Progenitor cell of endocrine pancreas (in vitro differentiated cells): ENCODE measurements around the gene CEP63. TPM values are rescaled to one million over a fixed set of nuclear protein-coding genes. Genes with fewer than 3 reads are reported as not detected.
A peak's percentile ranks its signal among the peaks of the same experiment; 100 is the strongest.

Experiments
- DNase-seq: peaks from one replicate; pipeline ENCODE4 v3.0.0; 2021; ENCODE audit warnings: low spot score; ENCODE audit not compliant: unreplicated experiment
- H3K27ac Mint-ChIP-seq: 2 replicates; pipeline ENCODE4 v1.8.0; 2021; ENCODE audit warnings: mild to moderate bottlenecking, moderate library complexity, mixed read lengths
- H3K27me3 Mint-ChIP-seq: 2 replicates; pipeline ENCODE4 v1.8.0; 2021; ENCODE audit warnings: mixed read lengths
- H3K36me3 Mint-ChIP-seq: 2 replicates; pipeline ENCODE4 v1.8.0; 2022; ENCODE audit warnings: mixed read lengths; ENCODE audit not compliant: insufficient read depth
- H3K4me1 Mint-ChIP-seq: 2 replicates; pipeline ENCODE4 v1.8.0; 2021; ENCODE audit warnings: low read depth, mixed read lengths
- H3K4me3 Mint-ChIP-seq: 2 replicates; pipeline ENCODE4 v1.8.0; 2021; ENCODE audit warnings: low read depth, mild to moderate bottlenecking, moderate library complexity, mixed read lengths
- H3K9me3 Mint-ChIP-seq: 2 replicates; pipeline ENCODE4 v1.8.0; 2021; ENCODE audit warnings: low read depth, mixed read lengths
- CTCF ChIP-seq: fragments of 200-600 bp; sonication (generic); IDR thresholded peaks from one replicate; pipeline ENCODE4 v1.5.0; 2021; ENCODE audit warnings: antibody characterized with exemption, mild to moderate bottlenecking; ENCODE audit not compliant: unreplicated experiment
- total RNA-seq: library from RNA; stranded (reverse); gene quantifications from 2 replicates; pipeline ENCODE4 v1.2.1, GENCODE V29; 2021

CEP63 gene
- total RNA-seq, 1 donor from 2014 or later, result 25.7 TPM

GRCh38 chr3:134597390-134597970, 111.6 kb downstream of the CEP63 start:
- Mint-ChIP-seq H3K9me3 (no peaks in the 10 kb centered on the region), H3K27me3 (peaks cover 18% of the 10 kb centered on the region), H3K36me3 (no peaks in the 10 kb centered on the region), H3K4me1 (peaks cover 15% of the 10 kb centered on the region), H3K4me3 (no peak overlapping the region), H3K27ac (no peak overlapping the region)
- no peak for DNase-seq
- TF ChIP-seq CTCF, result no peak

GRCh38 chr3:134598763-134599545, 113.1 kb downstream of the CEP63 start:
- no peaks in the 10 kb centered on the region for H3K9me3 Mint-ChIP-seq
- no peaks in the 10 kb centered on the region for H3K36me3 Mint-ChIP-seq
- H3K27ac Mint-ChIP-seq, result no peak overlapping the region
- TF ChIP-seq CTCF, result no peak
- no peak for DNase-seq
- H3K27me3 Mint-ChIP-seq, result peaks cover 18% of the 10 kb centered on the region
- H3K4me3 Mint-ChIP-seq, result no peak overlapping the region
- H3K4me1 Mint-ChIP-seq, result peaks cover 15% of the 10 kb centered on the region

- Mint-ChIP-seq H3K27ac (no peak overlapping the region), H3K36me3 (no peaks in the 10 kb centered on the region), H3K4me3 (no peak overlapping the region), H3K9me3 (no peaks in the 10 kb centered on the region), H3K4me1 (peaks cover 8% of the 10 kb centered on the region), H3K27me3 (peaks cover 18% of the 10 kb centered on the region)
- no peak for DNase-seq
- TF ChIP-seq CTCF, result no peak
Measured at GRCh38 chr3:134600206-134600605, 114.3 kb downstream of the CEP63 start.

GRCh38 chr3:134600685-134601463, 115.0 kb downstream of the CEP63 start:
- no peak overlapping the region for H3K4me3 Mint-ChIP-seq
- no peaks in the 10 kb centered on the region for H3K36me3 Mint-ChIP-seq
- H3K9me3 Mint-ChIP-seq, result no peaks in the 10 kb centered on the region
- peaks cover 7% of the 10 kb centered on the region for H3K4me1 Mint-ChIP-seq
- no peak overlapping the region for H3K27ac Mint-ChIP-seq
- TF ChIP-seq CTCF, result peak; percentile 98
- H3K27me3 Mint-ChIP-seq, result peaks cover 21% of the 10 kb centered on the region
- DNase-seq, result peak; percentile 63

- peaks cover 27% of the 10 kb centered on the region for H3K27me3 Mint-ChIP-seq
- TF ChIP-seq CTCF, result no peak
- peak; percentile 62 for DNase-seq
- no peaks in the 10 kb centered on the region for H3K9me3 Mint-ChIP-seq
- peak overlapping the region; percentile 81 for H3K27ac Mint-ChIP-seq
- no peaks in the 10 kb centered on the region for H3K36me3 Mint-ChIP-seq
- peaks cover 7% of the 10 kb centered on the region for H3K4me1 Mint-ChIP-seq
- H3K4me3 Mint-ChIP-seq, result no peak overlapping the region
Measured at GRCh38 chr3:134601539-134602439, 115.9 kb downstream of the CEP63 start.
